Prostate gland (tissue), 2 donors: ENCODE results near the gene FAM171A2.

Experiments
- CTCF ChIP-seq, 4 experiments: fragments of 200-600 bp in 2 of 4; fragments of 450-650 bp in 2 of 4; sonication (generic) in 2 of 4; IDR thresholded peaks; 1 replicate in 3 of 4; 2 replicates in 1 of 4; pipeline ENCODE4 v1.5.1; 2016 to 2019; ENCODE audit warnings: antibody characterized with exemption in 4 of 4, mild to moderate bottlenecking in 2 of 4, moderate library complexity in 2 of 4
- POLR2A ChIP-seq: fragments of 450-650 bp; IDR thresholded peaks from one replicate; pipeline ENCODE4 v1.6.1; 2016; ENCODE audit warnings: antibody characterized with exemption, mild to moderate bottlenecking

DNA sequence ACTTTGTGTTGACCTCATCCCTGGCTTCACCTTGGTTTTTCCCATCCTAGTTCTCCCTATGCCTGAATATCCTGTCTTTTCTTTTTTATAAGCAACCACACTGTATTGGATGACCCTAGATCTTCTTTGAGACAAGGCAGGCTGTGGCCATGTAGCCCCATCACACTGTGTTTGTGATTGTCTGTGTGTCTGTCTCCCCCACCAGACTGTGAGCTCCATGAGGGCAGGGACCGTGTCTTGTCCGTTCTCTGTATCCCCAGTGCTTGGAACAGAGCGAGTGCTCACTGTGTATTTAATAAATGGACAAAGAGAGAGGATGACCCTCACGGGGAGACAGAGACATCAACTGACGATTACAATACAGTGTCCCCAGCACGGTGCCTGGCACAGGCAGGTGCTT is 46.1 kb downstream of the FAM171A2 start:
- TF ChIP-seq CTCF (IDR thresholded peaks at IDR 0.05) = no peak
- no peak for TF ChIP-seq POLR2A
